Activated naive CD8-positive, alpha-beta T cell treated with anti-CD3 and anti-CD28 coated beads, Interleukin-2, amount 50 U/mL, for 24 hours (primary cell): Measurements from ENCODE around the gene ESRRG.

Experiments
- ATAC-seq: fragments of 150-1000 bp; cut with Tn5 transposase; one replicate; pipeline ENCODE4 v1.10.0; 2021
- DNase-seq: peaks from one replicate; pipeline ENCODE4 v3.0.0; 2021
- H3K27ac Mint-ChIP-seq: one replicate; pipeline ENCODE4 v1.8.0; 2021; ENCODE audit warnings: mild to moderate bottlenecking, mixed read lengths
- H3K27me3 Mint-ChIP-seq: one replicate; pipeline ENCODE4 v1.8.0; 2021; ENCODE audit warnings: mixed read lengths
- H3K36me3 Mint-ChIP-seq: one replicate; pipeline ENCODE4 v1.8.0; 2021; ENCODE audit warnings: low read depth, mixed read lengths
- H3K4me1 Mint-ChIP-seq: one replicate; pipeline ENCODE4 v1.8.0; 2021; ENCODE audit warnings: mixed read lengths
- H3K4me3 Mint-ChIP-seq: one replicate; pipeline ENCODE4 v1.8.0; 2021; ENCODE audit warnings: mild to moderate bottlenecking, moderate library complexity, mixed read lengths
- H3K9me3 Mint-ChIP-seq: one replicate; pipeline ENCODE4 v1.8.0; 2021; ENCODE audit warnings: mixed read lengths

Gene ESRRG

DNA sequence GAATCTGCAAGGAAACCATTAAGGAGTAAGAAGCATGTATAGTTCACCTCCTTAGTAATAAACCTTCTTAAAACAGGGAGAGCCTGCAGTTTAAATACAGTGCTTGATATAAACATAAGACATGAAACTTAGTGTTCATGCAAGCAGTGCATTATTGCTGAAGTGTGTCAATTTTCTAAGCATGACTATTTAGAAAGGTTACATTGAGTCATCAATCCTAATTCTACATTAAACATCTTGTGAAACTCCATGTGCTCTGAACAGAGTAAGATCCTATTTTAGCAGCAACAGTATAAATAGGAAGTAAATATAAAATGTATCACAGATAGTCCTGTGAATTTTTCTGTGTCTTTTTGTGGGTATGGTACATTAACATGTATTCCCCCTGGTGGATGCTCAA is 135.5 kb downstream of the ESRRG start:
- H3K4me1 Mint-ChIP-seq, result no peaks in the 10 kb centered on the region
- H3K27ac Mint-ChIP-seq, result no peak overlapping the region
- DNase-seq (no peak), ATAC-seq (no peak)
- no peak overlapping the region for H3K4me3 Mint-ChIP-seq
- H3K27me3 Mint-ChIP-seq, result no peaks in the 10 kb centered on the region
- no peaks in the 10 kb centered on the region for H3K36me3 Mint-ChIP-seq
- peaks cover 22% of the 10 kb centered on the region for H3K9me3 Mint-ChIP-seq

GRCh38 chr1:216582151-216582550 is 141.1 kb downstream of the ESRRG start:
- Mint-ChIP-seq H3K9me3 (peaks cover 14% of the 10 kb centered on the region), H3K27ac (no peak overlapping the region), H3K4me3 (no peak overlapping the region), H3K36me3 (no peaks in the 10 kb centered on the region), H3K27me3 (no peaks in the 10 kb centered on the region), H3K4me1 (no peaks in the 10 kb centered on the region)
- ATAC-seq (no peak), DNase-seq (no peak)

DNA sequence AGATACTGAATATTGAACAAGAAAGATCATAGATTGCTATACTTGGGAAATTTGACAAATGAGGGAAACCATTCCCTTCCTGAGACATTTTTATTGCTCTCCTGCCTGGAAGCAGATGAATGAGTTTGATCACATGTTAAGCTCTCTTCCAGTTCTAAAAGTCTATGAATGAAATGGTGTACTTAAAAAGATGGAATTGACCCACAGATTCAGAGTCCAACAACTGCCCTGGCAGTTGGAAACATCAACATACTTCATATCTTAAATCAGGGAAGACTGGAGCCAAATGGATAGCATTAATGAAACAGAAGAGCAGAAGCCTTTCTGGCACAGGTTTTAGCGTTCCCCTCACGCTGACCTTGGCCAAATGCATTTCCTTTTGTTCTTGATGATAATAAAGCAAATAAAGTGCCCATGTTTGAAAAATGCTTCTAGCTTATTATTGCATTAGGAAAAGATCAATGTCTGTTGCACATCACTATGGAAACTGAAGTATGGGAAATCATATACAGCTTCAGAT is 142.6 kb downstream of the ESRRG start:
- no peak overlapping the region for H3K27ac Mint-ChIP-seq
- no peak overlapping the region for H3K4me3 Mint-ChIP-seq
- DNase-seq (no peak), ATAC-seq (no peak)
- no peaks in the 10 kb centered on the region for H3K36me3 Mint-ChIP-seq
- no peaks in the 10 kb centered on the region for H3K4me1 Mint-ChIP-seq
- H3K27me3 Mint-ChIP-seq, result no peaks in the 10 kb centered on the region
- peaks cover 20% of the 10 kb centered on the region for H3K9me3 Mint-ChIP-seq

DNA sequence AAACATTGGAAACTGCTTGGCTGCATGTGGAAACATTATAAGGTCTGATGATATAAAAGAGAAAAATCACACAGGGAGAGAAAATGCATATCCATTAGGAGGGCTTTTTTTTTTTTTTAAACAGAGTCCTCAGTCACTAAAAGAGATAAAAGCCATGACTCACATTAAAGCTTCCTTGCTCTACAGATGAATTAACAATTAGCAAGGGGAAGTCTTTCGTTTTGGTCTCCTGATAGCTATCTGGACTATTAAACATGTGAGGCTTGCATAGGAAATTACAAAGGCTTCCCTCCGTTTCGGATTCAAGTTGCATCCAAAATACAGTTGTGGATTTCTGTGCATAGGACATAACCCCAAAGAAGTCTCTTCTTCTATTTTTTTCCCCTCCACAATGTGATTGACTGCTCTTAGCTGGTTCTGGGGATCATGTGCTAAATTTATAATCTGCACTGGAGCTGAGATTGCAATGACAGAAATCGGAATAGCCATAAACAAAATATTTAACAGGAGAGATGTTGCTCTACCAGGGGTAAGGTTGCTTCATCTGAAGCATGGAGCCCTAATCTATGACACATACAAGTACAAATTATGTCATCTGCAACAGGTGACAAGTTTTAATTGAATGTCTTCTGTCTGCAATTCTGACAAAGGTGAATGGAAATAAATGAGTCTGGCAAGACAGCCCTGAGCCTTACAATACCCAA is 146.8 kb downstream of the ESRRG start:
- no peak overlapping the region for H3K4me3 Mint-ChIP-seq
- ATAC-seq, result no peak
- peaks cover 11% of the 10 kb centered on the region for H3K9me3 Mint-ChIP-seq
- H3K27me3 Mint-ChIP-seq, result no peaks in the 10 kb centered on the region
- H3K36me3 Mint-ChIP-seq, result no peaks in the 10 kb centered on the region
- no peak for DNase-seq
- H3K4me1 Mint-ChIP-seq, result no peaks in the 10 kb centered on the region
- no peak overlapping the region for H3K27ac Mint-ChIP-seq

DNA sequence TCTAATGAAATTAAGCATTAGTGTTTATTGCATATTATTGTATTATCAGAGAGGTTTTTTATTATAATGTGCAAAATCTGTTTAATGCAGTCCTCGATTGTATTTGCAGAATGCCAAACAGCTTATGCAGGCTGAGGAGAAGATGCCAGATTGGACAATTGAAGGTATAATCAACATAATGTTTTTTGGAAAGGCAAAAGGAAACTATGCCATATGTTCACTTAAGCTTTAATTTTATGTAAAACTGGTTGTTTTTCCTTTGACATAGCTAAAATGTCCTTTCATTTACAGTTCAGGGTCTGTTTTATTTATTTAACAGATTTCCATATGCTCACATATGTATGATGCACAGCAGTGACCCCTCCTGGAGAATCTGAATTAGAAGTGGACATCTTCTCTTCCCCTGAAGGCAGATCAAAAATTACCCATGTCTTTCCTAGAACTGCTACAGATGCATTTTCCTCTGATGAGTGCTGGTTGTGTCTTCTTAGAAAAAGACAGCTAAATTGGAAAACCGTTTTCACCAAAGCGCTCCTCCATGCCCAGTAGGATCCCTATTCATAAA is 156.5 kb downstream of the ESRRG start:
- no peak for ATAC-seq
- H3K4me1 Mint-ChIP-seq, result no peaks in the 10 kb centered on the region
- no peak overlapping the region for H3K27ac Mint-ChIP-seq
- no peak for DNase-seq
- peaks cover 6% of the 10 kb centered on the region for H3K9me3 Mint-ChIP-seq
- H3K36me3 Mint-ChIP-seq, result no peaks in the 10 kb centered on the region
- H3K27me3 Mint-ChIP-seq, result no peaks in the 10 kb centered on the region
- H3K4me3 Mint-ChIP-seq, result no peak overlapping the region

- ATAC-seq, result no peak
- no peaks in the 10 kb centered on the region for H3K36me3 Mint-ChIP-seq
- H3K27ac Mint-ChIP-seq, result no peak overlapping the region
- no peaks in the 10 kb centered on the region for H3K27me3 Mint-ChIP-seq
- DNase-seq, result no peak
- H3K4me1 Mint-ChIP-seq, result no peaks in the 10 kb centered on the region
- H3K4me3 Mint-ChIP-seq, result no peak overlapping the region
- no peaks in the 10 kb centered on the region for H3K9me3 Mint-ChIP-seq
Observed at GRCh38 chr1:216563087-216563486, 160.1 kb downstream of the ESRRG start.

GRCh38 chr1:216562383-216562782 is 160.8 kb downstream of the ESRRG start:
- ATAC-seq (no peak), DNase-seq (no peak)
- Mint-ChIP-seq H3K27me3 (no peaks in the 10 kb centered on the region), H3K9me3 (no peaks in the 10 kb centered on the region), H3K4me3 (no peak overlapping the region), H3K36me3 (no peaks in the 10 kb centered on the region), H3K27ac (no peak overlapping the region), H3K4me1 (no peaks in the 10 kb centered on the region)

DNA sequence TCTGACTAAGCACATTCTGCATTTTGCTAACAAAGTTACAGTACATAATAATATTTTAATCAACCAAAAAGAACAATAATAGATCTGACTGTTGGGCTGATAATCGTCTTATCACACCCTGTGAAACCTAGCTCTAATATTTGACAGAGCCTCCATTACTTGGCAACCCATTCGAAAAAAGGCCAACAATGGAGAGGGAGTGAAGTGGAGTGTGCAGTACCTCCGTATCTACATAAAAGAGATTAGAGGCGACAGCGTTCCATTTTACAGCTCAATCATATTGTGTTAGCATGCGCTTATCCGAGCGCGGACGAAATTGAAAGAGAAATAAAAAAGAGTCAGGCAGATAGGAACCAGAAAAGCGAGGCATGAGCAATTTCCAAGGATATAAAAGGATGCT is 162.7 kb downstream of the ESRRG start:
- H3K4me1 Mint-ChIP-seq, result no peaks in the 10 kb centered on the region
- H3K27ac Mint-ChIP-seq, result no peak overlapping the region
- H3K4me3 Mint-ChIP-seq, result no peak overlapping the region

GRCh38 chr1:216559359-216559758 is 163.9 kb downstream of the ESRRG start:
- Mint-ChIP-seq H3K27ac (no peak overlapping the region), H3K9me3 (no peaks in the 10 kb centered on the region)
- ATAC-seq, result no peak

More for the DNA sequence above, 162.7 kb downstream of the ESRRG start:
- no peak for ATAC-seq
- Mint-ChIP-seq H3K9me3 (no peaks in the 10 kb centered on the region), H3K36me3 (no peaks in the 10 kb centered on the region), H3K27me3 (no peaks in the 10 kb centered on the region)
- DNase-seq, result no peak

GRCh38 chr1:216555653-216556052 is 167.6 kb downstream of the ESRRG start:
- ATAC-seq (no peak), DNase-seq (no peak)
- Mint-ChIP-seq H3K4me3 (no peak overlapping the region), H3K27me3 (no peaks in the 10 kb centered on the region), H3K36me3 (no peaks in the 10 kb centered on the region), H3K4me1 (no peaks in the 10 kb centered on the region), H3K27ac (no peak overlapping the region), H3K9me3 (no peaks in the 10 kb centered on the region)

More at GRCh38 chr1:216559359-216559758, 163.9 kb downstream of the ESRRG start:
- Mint-ChIP-seq H3K36me3 (no peaks in the 10 kb centered on the region), H3K27me3 (no peaks in the 10 kb centered on the region), H3K4me1 (no peaks in the 10 kb centered on the region), H3K4me3 (no peak overlapping the region)
- DNase-seq, result no peak

DNA sequence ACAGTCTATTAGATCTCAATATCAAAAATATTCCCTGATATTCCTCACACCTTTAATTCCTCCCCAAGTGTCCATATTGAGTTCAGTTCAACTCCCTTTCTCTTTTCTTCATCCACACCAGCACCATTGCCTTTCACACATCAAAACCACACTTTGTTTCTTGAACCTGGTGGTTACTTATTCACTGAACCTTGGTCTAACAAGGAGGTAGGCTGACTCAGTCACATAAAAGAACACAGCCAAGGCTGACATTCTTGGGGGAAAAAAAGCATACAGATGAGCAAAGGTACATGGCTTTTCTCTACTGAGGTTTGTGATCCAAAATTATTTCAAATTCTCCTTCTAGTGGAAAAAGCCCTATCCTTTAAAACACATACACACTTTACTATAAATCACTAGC is 168.3 kb downstream of the ESRRG start:
- DNase-seq, result no peak
- Mint-ChIP-seq H3K4me1 (no peaks in the 10 kb centered on the region), H3K9me3 (no peaks in the 10 kb centered on the region), H3K4me3 (no peak overlapping the region), H3K27me3 (no peaks in the 10 kb centered on the region), H3K36me3 (no peaks in the 10 kb centered on the region), H3K27ac (no peak overlapping the region)
- ATAC-seq, result no peak

- DNase-seq (no peak), ATAC-seq (no peak)
- no peaks in the 10 kb centered on the region for H3K36me3 Mint-ChIP-seq
- no peaks in the 10 kb centered on the region for H3K4me1 Mint-ChIP-seq
- no peak overlapping the region for H3K27ac Mint-ChIP-seq
- H3K27me3 Mint-ChIP-seq, result no peaks in the 10 kb centered on the region
- no peaks in the 10 kb centered on the region for H3K9me3 Mint-ChIP-seq
- H3K4me3 Mint-ChIP-seq, result no peak overlapping the region
Observed at GRCh38 chr1:216553766-216554165, 169.5 kb downstream of the ESRRG start.

DNA sequence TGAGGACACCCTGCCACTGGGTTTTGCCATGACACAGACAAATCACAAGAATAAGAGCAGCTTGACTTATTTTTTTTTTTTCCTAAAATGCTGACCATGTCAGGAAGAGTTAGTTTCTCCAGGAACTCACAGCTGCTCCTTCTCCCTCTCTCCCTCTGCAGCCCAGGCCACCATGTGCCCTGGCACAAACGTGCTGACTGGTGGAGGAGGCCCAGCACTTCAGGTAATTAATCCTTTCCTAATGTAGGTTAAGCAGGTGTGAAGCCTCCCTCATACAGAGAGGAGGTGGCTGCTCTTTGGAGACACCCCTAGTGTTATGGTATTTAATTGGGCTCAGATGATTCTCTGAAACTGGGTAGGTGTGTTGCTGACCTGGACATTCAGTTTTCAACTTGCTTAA is 170.2 kb downstream of the ESRRG start:
- DNase-seq (no peak), ATAC-seq (no peak)
- H3K4me1 Mint-ChIP-seq, result no peaks in the 10 kb centered on the region
- H3K27ac Mint-ChIP-seq, result no peak overlapping the region
- no peaks in the 10 kb centered on the region for H3K27me3 Mint-ChIP-seq
- H3K4me3 Mint-ChIP-seq, result no peak overlapping the region
- no peaks in the 10 kb centered on the region for H3K9me3 Mint-ChIP-seq
- no peaks in the 10 kb centered on the region for H3K36me3 Mint-ChIP-seq

DNA sequence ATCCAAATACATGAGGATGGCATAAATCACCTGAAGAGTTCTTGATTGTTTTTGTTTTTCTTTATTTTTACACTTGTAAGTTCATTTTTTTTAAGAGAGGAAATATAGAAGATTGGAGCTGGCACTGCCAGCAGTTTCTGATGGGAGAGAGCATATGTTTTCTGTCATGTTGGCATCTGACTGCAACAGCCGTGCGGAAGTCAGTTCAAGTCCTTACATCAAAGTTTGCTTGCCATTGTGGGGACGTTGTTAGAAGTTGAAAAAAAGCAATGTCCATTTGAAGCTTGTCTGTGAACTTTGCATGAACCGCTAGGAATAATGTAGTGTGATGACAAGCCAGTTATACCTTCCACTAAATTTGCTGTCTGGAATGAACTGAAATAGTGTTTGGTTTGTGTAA is 173.4 kb downstream of the ESRRG start:
- no peaks in the 10 kb centered on the region for H3K4me1 Mint-ChIP-seq
- no peaks in the 10 kb centered on the region for H3K27me3 Mint-ChIP-seq
- H3K9me3 Mint-ChIP-seq, result no peaks in the 10 kb centered on the region
- no peak for ATAC-seq
- H3K27ac Mint-ChIP-seq, result no peak overlapping the region
- no peak overlapping the region for H3K4me3 Mint-ChIP-seq
- no peaks in the 10 kb centered on the region for H3K36me3 Mint-ChIP-seq
- DNase-seq, result no peak

GRCh38 chr1:216542741-216543140 is 180.5 kb downstream of the ESRRG start:
- H3K27me3 Mint-ChIP-seq, result no peaks in the 10 kb centered on the region
- DNase-seq (no peak), ATAC-seq (no peak)
- H3K36me3 Mint-ChIP-seq, result no peaks in the 10 kb centered on the region
- H3K9me3 Mint-ChIP-seq, result no peaks in the 10 kb centered on the region
- no peak overlapping the region for H3K4me3 Mint-ChIP-seq
- H3K27ac Mint-ChIP-seq, result no peak overlapping the region
- H3K4me1 Mint-ChIP-seq, result no peaks in the 10 kb centered on the region
